Stimulated activated CD4-positive, alpha-beta T cell treated with anti-CD3 and anti-CD28 coated beads, TNF-alpha, amount 100 ng/mL, for 1 hour (primary cell): Measurements from ENCODE around the gene TRIM42.

Experiments
- DNase-seq, 3 donors: peaks; one replicate each; pipeline ENCODE4 v3.0.0-alpha.2; 2020; ENCODE audit warnings: low read depth in 3 of 3, low spot score in 1 of 3

TRIM42 gene

DNA sequence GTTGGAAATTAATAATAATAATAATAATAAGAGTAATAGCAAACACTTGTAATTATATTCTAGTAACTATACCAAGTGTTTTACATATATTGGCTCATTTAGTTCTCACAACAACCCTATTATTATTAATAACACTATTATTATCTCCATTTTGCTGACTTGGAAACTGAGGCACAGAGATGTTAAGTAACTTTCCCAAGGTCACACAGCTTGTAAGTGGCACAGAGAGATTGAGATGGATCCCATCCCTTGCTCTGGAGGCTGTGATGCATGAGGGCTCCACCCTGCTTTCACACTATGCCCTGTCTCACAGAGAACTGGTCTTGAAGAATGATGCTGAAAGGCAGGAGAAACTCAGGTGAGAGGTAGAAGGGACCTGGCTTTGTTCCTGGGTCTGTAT lies 31.9 kb downstream of the TRIM42 start:
- no peak for DNase-seq

DNA sequence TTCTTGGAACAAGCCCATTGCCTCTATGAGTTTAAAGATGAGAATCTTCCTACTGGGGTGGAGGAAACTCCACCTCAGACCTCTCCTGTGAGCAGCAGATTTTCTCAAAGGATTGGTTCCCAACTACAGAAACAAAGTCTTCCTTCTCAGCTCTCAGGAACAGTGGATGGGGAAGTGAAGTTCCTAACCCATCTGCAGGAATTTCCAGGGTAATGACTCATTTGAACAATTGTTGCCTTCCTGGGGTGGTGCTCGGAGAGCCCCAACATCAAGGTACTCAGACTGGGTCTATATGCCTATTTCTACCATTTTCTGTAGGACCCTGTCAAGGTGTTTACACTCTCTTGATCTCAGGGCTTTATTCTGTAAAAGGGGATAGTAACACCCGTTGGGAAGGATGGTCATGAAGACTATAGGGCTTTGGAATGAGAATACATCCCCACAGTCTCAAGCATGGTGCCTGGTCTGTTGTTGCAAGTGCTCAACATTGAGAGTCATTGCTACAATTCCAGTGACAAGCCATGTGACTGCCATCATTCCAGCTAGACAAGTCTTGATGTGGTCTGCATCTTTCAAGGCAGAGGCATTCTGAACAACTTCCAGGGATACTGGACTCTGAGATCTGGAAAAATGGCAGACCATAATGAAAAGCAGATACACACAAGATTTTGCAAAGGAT lies 33.0 kb downstream of the TRIM42 start:
- no peak for DNase-seq

DNA sequence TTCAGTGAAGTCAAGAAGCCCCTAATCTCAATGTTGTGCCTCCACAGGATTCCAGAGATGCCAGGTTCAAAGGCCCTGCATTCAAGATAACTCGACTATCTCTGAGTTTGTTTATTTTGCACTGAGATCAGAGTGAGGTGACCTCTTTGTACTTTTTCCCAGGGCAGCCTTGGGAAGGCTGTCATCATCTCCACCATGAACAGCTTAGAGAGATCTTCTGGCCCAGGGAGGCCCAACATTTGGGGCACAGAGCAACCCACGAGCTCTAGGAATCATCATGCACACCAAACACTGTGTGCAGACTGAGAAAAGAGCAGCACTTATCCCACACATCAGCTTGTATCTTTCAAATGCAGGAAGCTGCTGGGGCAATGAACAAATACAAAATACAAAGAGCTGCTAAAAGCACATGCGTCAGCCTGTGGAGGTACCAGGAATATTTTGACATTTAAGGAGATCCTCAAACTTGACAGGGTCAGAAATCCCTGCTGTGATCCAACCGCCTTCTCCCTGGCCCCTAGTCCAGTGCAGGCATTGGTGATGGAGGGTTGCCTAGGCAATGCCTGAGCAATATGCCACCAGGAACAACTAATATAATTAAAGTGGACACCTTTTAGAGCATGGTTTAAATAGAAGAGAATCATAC lies 33.6 kb downstream of the TRIM42 start:
- DNase-seq, result no peak

DNA sequence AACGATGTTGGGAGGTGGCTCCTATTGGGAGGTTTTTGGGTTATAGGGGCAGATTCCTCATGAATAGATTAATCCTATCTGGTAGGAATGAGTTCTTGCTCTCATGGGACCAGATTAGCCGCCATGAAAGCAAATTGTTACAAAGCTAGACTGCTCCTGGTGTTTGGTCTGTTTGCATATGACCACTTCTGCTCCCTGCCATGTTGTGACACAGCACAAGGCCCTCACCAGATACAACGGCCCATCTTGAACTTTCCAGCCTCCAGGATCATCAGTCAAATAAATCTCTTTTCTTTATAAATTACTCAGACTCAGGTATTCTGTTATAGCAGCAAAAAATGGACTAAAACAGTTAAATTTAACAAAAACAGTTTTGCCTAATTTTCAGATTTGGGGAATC lies 34.4 kb downstream of the TRIM42 start:
- DNase-seq, result no peak

DNA sequence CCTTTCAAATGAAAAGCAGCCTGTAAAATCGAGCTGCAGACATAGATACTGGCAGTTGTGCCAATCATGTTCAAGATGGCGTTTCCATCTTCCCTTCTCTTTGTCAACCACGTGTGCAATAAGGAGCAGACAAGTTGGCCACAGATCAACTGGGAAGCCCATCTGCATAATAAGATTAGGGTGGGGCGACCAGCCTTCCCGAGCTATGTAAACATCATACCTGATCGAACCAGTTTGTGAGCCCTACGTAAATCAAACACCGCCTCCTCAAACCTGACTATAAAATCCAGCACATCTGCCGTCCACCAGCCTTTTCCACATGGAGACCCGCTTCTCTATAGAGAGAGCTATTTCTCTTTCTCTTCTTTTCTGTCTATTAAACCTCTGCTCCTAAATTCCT lies 37.2 kb downstream of the TRIM42 start:
- no peak for DNase-seq

DNA sequence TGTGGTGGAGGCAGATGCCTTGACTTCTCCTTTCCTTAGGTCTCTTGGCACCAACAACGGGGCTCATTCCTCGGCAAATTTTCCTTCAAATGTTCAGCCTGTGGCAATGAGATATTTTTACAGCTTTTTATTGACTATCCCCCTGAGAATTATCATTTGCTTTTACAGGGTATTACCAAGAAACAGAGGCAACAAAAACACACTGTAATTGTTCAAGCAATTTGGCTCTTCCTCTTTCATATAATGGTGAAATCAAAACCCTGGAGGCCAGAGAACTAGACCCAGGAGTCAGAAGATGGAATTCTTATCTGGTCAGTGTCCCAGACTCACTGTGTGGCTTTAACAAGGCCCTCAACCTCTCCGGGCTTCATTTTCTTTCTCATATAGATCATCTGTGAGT lies 40.1 kb downstream of the TRIM42 start:
- no peak for DNase-seq

DNA sequence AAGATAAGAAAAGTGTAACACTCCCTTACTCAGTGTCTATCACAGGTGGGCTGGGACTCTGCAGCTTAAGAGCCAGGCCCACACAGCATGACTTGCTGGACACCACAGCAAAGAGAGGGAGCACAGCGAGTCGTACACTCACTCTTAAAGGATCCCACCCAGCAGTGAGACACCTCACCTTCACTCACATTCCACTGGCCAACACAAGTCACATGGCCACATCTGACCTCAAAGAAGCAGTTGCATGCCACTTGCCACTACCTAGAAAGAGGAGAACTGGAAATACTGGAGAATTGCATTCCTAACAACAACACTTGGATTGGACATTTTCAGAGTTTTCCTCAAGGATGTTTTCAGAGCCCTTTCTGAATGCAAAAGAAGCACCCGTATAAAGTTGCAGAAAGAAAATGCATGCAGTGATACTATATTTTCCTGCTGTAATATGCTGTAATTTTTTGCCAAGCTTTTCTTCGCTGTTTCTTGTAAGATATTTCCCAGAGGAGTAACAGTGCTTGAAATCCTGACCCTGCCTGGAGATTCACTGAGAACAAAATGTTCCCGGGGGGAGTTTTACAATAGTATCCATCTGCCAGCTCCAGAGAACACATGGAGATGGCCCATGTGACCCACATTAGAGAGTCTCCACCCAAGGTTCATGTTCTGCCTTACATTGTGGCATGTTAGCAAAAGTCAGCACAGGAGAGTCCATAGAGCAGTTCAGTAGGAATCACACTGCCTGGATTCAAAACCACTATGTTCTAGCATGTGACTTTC lies 42.2 kb downstream of the TRIM42 start:
- DNase-seq, result no peak

DNA sequence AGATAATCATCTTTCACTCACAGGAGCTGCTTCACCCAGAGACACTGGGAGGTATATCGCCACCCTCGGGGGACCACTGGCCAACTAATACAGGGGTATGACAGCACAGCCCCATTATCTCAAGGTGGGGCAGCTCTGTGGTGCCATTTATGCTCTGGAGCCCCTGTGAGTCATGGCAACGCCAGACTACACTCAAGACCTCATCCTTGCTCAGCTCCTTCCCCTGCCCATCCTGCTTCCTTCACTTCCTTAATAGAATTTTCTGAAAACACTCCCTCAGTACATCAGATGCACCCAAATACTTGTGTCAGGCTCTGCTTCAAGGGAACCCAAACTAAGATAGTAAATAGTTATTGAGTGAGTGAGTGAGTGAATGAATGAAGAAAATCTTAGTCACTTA lies 45.7 kb downstream of the TRIM42 start:
- DNase-seq, result no peak

DNA sequence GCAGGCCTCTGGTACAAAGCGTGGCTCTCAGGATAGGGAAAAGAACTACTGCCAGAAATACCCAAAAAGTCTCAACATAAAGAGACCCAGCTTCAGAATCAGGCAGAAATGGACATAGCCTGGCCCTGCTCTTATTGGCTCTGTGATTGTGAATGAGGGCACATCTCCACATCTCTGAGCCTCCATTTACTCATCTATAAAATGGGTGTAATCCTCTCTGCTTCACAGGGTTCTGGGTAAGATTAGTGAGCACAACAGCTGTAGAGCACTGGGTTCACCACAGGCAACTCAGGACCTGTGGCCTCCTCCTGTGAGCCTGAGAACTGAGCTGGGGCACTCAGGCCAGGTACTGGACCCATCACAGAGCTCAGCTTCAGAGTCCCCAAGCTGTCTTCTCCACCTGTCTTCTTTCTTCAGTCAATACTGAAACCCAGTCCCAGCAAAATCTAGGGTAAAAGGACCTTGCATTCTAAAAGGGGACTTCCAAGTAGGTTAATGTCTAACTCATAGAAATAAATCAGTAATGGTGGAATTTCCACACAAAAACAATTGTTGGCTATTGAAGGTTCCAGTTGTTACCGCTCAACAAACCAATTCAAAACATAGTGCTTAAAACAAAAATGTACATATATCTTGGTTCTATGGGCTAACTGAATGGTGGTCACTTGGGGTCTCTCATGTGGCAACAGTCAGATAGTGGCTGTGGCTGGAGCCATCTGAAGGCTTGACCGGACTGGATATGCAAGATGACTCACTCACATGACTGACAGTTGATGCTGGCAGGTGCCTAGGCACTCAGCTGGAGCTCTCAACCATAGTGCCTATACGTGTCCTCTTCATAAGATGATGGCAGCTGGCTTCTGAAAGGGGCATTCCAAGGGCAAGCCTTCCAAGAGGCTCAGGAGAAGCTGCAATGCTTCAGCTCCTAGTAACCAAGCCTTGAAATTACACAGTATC lies 47.3 kb downstream of the TRIM42 start:
- DNase-seq, result no peak

DNA sequence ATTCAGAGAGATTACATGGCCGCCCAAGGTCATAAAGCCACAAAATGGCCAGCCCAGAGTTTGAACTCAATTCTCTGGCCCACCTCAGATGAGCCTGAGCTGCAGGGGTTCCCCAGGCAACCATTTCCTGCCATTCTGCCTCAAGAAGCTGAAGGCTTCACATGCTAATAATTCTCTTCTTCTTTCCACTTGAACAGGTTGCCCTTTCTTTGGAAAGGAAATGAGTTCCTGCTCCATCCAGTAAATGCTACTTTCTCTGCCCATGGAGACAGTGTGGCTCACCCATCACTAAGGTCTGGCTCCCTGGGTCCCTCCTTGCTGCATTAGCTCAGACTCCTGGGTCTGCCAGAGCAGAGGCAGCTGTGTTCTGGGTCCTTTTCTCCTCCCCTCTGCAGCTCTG lies 48.2 kb downstream of the TRIM42 start:
- no peak for DNase-seq

DNA sequence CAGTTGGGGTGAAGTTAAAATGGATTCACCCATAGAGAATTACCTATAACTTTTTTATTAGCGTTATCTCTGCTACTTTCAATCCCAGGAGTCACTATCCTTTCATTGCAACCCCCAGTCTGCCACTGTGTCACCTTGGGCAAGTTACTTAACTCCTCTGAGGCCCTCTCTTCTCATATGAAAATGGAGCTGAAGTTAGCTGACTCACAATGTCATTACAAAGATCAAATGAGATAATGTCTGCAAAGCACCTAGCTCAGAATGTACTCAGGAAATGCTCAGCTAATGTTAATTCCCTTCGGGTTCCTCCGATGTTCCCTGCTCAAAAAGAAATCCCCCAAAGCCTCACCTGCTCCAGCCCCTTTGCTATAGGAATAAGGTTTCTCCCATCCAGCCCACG lies 50.0 kb downstream of the TRIM42 start:
- DNase-seq, result no peak

DNA sequence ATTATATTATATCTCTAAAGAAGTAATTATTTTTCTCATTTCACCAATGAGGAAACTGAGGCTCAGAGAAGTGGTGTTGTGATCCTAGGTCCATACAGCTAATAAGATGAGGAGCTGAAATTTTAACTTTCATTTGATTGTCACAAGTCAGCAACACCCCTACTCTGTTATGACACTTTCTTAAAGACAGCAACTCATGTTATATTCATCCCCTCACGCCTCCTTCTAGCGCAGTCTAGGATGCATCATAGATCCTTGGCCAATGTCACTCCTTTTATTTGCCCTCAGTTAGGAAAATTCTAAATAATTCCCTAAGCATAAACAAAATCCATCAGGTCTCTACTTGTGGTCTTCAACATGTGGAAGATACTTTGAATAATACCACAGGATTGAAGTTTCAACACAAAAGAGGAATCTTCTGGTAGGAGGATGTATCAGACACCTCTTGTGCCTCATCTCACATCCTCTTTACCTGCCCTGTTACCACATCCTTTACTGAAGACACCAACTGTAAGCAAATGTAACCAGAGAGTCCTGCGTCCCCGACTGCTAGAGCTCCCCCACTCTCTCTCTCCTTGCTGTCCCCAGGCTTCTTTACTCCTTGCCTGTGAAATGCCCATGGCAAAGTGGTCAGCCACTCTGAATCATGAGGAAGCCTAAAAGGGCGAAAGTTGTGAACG lies 53.7 kb downstream of the TRIM42 start:
- no peak for DNase-seq

DNA sequence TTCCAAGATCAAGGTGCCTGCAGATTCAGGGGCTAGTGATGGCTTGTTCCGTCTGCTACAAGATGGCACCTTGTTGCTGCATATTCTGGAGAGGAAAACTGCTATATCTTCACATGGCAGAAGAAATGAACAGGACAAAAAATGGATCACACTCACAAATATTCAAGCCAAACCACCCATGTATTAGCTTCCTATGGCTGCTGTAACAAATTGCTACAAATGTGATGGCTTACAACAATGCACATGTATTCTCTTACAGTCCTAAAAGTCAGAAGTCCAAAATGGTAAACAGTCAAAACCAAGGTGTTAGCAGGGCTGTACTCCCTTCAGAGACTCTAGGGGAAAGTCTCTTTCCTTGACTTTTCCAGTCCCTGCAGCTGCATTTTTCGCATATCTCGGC lies 55.8 kb downstream of the TRIM42 start:
- no peak for DNase-seq

DNA sequence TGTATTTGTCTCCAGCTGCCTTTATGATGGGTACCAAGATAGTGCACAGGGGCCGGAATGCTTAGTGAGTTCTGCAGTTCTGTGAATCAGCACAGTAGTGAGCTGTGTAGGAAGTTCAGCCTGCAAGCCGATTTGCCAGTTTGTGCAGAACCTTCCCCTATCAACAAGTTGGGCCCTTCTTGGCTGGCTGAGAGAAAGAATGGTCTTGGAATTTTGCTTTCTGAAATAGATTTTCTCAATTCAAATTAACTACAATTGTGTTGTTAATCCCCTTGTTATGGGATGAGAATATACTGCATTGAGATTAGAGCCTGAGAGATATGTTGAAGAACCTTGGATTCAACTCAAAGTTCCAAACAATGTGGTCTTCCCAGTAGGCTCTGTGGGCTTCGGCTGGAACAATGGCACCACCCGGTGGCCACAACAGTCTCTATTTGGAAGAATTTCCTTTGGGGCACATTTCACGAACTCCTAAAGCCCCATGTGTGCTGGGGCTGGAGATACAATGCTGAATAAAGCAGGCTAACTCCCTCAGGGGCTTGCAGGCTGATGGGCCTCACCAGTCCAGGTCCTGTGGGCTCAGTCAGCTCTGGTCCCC lies 59.1 kb downstream of the TRIM42 start:
- DNase-seq, result no peak

DNA sequence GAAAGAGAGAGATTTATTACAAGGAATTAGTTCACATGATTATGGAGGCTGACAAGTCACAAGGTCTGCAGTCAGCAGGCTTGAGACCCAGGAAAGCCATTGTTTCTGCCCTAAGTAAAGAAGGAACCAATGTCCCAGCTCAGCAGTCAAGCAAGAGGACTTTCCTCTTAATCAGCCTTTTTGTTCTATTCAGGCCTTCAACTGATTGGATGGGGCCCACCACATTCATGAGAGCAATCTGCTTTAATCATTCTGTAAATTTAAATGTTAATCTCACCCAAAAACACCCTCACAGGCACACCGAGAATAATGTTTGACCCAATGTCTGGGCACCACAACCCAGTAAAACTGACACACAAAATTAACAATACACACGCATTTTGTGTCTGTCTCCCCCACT lies 64.3 kb downstream of the TRIM42 start:
- no peak for DNase-seq

DNA sequence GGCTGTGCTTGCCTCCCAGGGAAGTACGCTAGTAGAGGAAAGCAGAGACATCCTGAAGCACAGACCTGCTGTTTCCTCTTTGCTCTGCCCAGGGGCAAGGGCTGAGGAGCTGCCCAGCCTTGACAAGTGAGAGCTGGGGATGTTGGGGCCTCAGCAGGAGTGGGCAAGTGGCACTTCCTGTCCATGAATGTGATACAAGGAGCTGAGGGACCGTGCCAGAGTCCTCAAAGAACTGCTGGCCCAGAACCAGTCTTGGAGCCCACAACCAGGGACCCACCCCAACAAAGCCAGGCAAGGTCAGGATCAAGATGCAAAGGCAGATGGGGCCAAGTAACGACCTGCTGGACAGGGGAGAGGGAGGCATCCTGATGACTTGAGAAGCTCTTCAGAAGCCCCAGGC lies 70.3 kb downstream of the TRIM42 start:
- DNase-seq, result no peak

DNA sequence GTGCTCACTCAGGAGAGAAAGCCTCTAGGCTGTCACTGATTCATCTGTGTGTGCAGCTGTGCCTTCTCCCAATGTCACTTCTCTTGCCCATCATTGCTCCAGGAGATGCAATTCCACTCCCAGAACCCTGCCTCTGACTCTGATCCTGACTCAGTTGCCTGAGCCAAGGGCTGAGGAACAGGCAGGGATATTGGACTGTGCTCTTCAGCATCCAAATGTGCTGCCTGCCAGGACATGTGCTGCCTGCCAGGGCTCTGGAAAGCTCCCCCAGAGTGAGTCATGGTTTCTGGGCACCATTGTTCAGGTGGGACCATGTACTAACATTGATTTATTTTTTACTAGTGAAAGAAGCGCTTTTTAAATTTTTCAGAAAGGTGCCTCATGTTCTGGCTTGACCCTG lies 71.0 kb downstream of the TRIM42 start:
- no peak for DNase-seq
